GM19023 (cell line): ENCODE data around the gene FBXL22.

Source experiments
- ATAC-seq: cut with Tn5 transposase; IDR thresholded peaks from one replicate; pipeline ENCODE4 v1.9.1; 2021; ENCODE audit warnings: mild to moderate bottlenecking, moderate library complexity; ENCODE audit not compliant: unreplicated experiment

The FBXL22 gene, protein sequence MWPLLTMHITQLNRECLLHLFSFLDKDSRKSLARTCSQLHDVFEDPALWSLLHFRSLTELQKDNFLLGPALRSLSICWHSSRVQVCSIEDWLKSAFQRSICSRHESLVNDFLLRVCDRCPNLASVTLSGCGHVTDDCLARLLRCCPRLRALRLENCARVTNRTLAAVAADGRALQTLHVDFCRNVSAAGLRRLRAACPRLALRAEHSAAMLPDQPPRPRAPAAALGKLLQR

GRCh38 chr15:63597038-63597790 lies at the start of gene FBXL22:
TSS of gene FBXL22 (plus strand) at chr15:63597387. CDS start at chr15:63597393, 6 bp downstream.
- no peak for ATAC-seq

DNA sequence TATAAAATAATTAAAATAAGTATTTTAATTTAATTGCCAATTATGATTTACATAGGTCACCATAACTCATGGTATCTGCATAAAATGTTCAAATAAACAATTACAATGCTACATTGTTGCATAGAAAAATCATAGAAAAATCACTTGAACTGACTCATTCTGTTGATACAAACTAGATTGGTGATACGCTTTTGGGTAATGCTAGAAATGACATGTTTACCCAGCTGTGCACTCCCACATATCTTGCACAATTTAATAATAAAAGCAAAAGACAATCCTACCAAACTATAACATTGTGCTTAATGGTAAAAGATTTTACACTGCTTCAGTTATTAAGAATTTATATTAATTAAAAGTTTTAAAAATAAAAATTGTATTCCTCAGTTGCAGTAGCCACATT lies 45.8 kb upstream of the FBXL22 start:
- ATAC-seq: no peak

DNA sequence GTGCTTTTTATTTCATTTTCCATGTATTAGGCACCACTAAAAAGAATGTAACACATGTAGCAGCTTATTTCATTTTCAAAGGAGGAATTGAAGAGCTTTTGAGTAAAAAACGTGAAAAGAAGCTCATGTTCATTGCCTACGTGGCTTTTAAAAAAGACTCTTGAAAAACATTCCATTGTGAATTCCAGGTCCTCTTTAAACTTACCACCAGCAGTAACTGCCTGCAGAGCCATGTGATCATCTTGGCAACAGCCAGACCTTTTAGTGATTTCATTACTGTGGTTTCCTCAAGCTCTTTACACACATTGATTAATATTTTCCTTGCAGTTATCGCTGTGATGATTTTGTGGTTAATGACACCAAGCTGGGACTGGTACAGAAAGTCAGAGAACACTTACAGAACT lies 43.8 kb upstream of the FBXL22 start:
- ATAC-seq: no peak

GRCh38 chr15:63554337-63554927 lies 42.8 kb upstream of the FBXL22 start:
- no peak for ATAC-seq

- ATAC-seq: no peak
These were observed 41.7 kb upstream of the FBXL22 start for GRCh38 chr15:63555507-63555906.

GRCh38 chr15:63556246-63556645 lies 40.9 kb upstream of the FBXL22 start:
- no peak for ATAC-seq

- ATAC-seq: no peak
These were observed 40.5 kb upstream of the FBXL22 start for GRCh38 chr15:63556736-63557135.

- no peak for ATAC-seq
These were observed 37.4 kb upstream of the FBXL22 start for GRCh38 chr15:63559753-63560152.

DNA sequence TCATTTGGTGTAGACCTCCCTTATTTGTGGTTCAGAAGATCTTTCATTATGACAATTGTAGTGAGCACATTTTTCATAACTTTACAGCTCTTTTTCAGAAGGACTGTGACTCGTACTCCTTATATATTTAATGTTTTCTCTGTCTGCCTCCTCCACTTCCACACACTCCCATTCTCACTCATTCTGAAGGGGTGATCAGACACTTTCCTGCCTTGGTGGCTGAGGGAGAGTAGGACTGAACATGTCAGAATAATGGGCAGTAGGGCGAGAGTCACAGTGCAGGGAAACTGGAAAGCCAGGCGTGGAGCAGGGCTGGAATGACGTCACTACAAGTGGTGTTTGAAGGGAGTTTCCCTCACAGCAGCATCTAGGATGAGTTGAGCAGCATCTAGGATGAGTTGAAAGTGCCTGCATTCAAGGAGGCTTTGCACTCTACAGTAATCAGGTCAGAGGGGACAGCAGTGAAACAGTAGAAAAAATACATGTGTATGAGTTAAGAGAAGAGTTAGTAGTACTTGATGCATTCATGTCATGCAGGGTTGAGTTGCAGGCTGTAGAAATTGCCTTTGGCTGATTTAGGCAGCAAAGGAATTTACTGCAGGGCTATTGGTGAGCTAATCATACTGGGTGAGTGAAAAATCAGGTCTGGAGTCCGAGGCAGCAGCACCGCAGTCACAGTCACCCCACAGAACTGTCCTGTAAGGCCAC lies 36.3 kb upstream of the FBXL22 start:
- ATAC-seq: no peak

DNA sequence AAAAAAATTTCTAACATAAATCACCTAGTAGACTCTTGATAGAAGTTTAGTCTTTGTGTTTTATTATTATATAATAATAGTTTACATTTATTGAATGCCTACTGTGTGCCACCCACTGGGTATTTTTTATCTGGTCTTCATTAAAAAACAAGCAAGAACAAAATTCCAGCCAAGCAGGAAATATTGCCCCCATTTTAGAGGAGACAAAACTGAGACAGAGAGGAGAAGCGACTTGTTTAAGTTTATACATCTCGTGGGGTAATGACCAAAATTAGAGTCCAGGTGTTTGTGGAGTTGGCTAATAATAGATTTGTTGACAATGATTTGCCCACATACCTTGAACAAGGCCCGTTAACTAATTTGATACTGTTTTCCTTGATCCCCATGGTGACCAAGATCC lies 33.1 kb upstream of the FBXL22 start:
- no peak for ATAC-seq

DNA sequence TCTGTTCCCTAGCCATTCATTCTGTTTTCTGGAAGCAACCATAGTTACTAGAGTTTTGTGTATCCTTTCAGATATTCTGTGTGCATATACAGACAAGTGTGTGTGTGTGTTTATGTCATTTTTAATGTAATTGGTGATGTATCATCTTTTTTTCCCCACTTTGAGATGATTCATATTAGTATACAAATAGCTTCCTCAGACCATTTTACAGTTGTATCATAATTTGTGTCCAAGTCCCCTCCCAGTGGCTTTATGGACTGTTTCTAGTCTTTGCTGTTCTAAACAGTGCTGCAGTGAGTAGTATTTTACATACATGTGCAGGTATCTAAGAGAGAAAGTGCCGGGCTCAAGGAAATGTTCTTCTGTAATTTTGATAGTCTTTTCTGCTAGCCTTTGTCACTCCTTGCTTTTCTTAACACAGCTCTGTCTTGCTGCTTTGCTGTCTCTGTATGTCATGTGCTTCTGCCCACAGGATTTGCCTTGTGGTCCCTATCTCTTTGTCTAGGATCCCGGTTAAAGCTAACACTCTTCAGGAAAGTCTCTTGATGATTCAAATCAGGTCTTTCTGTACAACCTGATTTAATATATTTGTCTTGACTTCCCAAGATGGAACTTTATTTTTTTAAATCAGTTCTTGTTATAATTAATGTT lies 31.5 kb upstream of the FBXL22 start:
- ATAC-seq: no peak

- ATAC-seq: no peak
These were observed 24.3 kb upstream of the FBXL22 start for GRCh38 chr15:63572749-63573464.

- no peak for ATAC-seq
These were observed 23.7 kb upstream of the FBXL22 start for GRCh38 chr15:63573533-63573932.

DNA sequence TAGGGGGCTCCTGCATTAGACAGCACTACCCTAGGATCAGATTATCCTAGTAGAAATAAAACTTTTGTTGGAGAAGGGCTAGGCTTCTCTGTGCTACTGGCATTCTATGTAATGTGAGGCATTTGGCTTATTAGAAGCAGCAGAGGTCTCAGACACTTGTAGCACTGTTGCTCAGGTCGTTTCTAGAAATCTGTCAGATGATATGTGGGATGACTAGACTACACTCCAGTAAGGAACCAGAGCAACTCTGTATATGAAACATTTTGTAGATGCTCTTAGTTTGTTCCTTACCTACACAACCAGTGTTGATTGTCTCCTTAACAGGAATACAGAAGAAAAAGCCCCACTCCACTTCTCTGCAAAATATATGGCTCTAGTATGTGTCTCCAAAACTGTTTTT lies 21.9 kb upstream of the FBXL22 start:
- ATAC-seq: no peak

GRCh38 chr15:63576441-63576840 lies 20.7 kb upstream of the FBXL22 start:
- ATAC-seq: no peak

DNA sequence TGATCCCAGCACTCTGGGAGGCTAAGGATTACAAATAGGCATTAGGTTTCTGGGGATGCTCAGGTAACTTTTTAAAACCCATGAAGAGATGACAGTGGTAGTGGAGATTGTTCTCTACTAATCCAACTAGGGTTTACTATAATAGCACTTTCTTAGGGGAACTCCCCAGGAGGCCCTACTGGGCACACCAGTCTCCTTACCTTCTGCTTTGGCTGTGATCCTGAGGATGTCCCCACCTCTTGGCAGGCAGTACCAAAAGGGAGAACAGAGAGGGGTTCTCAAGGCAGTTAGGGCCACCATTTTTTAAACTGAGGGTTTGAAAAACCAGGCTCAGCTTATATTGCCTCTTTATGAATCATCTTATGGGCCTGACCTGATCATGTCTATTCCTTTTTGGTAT lies 15.0 kb upstream of the FBXL22 start:
- ATAC-seq: no peak

- no peak for ATAC-seq
These were observed 14.3 kb upstream of the FBXL22 start for GRCh38 chr15:63582718-63583426.

GRCh38 chr15:63586790-63587189 lies 10.4 kb upstream of the FBXL22 start:
- no peak for ATAC-seq

- no peak for ATAC-seq
These were observed 9.7 kb upstream of the FBXL22 start for GRCh38 chr15:63587527-63587926.

- ATAC-seq: no peak
These were observed 8.4 kb upstream of the FBXL22 start for GRCh38 chr15:63588826-63589225.
